Neural cell (in vitro differentiated cells): ENCODE results near the gene WDHD1. TPM values are rescaled to one million over a fixed set of nuclear protein-coding genes. Genes with fewer than 3 reads are reported as not detected.
"Not testable (repeated sequence)": the region's sequence is repeated elsewhere in the genome, so short reads cannot be mapped to it uniquely, and the experiment has no call there.

Experiments
- H2AFZ ChIP-seq: fragments of 200-600, 300-800 bp; sonication (generic), shearing (Covaris generic); 2 replicates; pipeline ENCODE4 v1.6.0; 2014; ENCODE audit warnings: low read depth, mild to moderate bottlenecking, antibody characterized with exemption, low read length, moderate library complexity
- H3F3A ChIP-seq: fragments of 200-600 bp; shearing (Covaris generic); 2 replicates; pipeline ENCODE4 v1.6.1; 2016; ENCODE audit warnings: mild to moderate bottlenecking, moderate library complexity, mixed read lengths, antibody characterized with exemption, low read length; ENCODE audit not compliant: insufficient read depth, poor library complexity, severe bottlenecking
- H3K27ac ChIP-seq: fragments of 200-600, 300-800 bp; sonication (generic), shearing (Covaris generic); 2 replicates; pipeline ENCODE4 v1.5.1; 2014; ENCODE audit warnings: mild to moderate bottlenecking, low read length, moderate library complexity
- H3K27me3 ChIP-seq: fragments of 300-800, 200-600 bp; sonication (generic), shearing (Covaris generic); 2 replicates; pipeline ENCODE4 v1.6.0; 2014; ENCODE audit warnings: mild to moderate bottlenecking, low read depth, low read length, moderate library complexity; ENCODE audit not compliant: insufficient read depth
- H3K36me3 ChIP-seq: fragments of 300-800, 200-600 bp; sonication (generic), shearing (Covaris generic); 2 replicates; pipeline ENCODE4 v1.5.1; 2014; ENCODE audit warnings: mild to moderate bottlenecking, antibody characterized with exemption, low read length, moderate library complexity; ENCODE audit not compliant: insufficient read depth
- H3K4me2 ChIP-seq: fragments of 300-800, 200-600 bp; sonication (generic), shearing (Covaris generic); 2 replicates; pipeline ENCODE4 v1.6.0; 2014; ENCODE audit warnings: mild to moderate bottlenecking, low read length
- H3K4me3 ChIP-seq: fragments of 300-800, 200-600 bp; sonication (generic), shearing (Covaris generic); 2 replicates; pipeline ENCODE4 v1.5.1; 2014; ENCODE audit warnings: mild to moderate bottlenecking, low read length, moderate library complexity
- H3K79me2 ChIP-seq: fragments of 200-600 bp; shearing (Covaris generic); replicated peaks from 2 replicates; pipeline ENCODE4 v1.6.0; 2014; ENCODE audit warnings: mild to moderate bottlenecking, low read length, moderate library complexity; ENCODE audit not compliant: insufficient read depth
- H3K9ac ChIP-seq: fragments of 300-800, 200-600 bp; sonication (generic), shearing (Covaris generic); 2 replicates; pipeline ENCODE4 v1.6.1; 2016; ENCODE audit warnings: mild to moderate bottlenecking, low read length, mixed read lengths
- H3K9me2 ChIP-seq: fragments of 200-600 bp; shearing (Covaris generic); 2 replicates; pipeline ENCODE4 v1.6.1; 2016; ENCODE audit warnings: mild to moderate bottlenecking, low read length, mixed read lengths; ENCODE audit not compliant: insufficient read depth
- H3K9me3 ChIP-seq: fragments of 200-600, 300-800 bp; sonication (generic), shearing (Covaris generic); 2 replicates; pipeline ENCODE4 v1.6.1; 2016; ENCODE audit warnings: mild to moderate bottlenecking, mixed run types, low read length, moderate library complexity, mixed read lengths
- H4K20me1 ChIP-seq: fragments of 200-600 bp; shearing (Covaris generic); 2 replicates; pipeline ENCODE4 v1.6.1; 2016; ENCODE audit warnings: mild to moderate bottlenecking, mixed run types; ENCODE audit not compliant: insufficient read depth
- EP300 ChIP-seq: fragments of 450-650 bp; conservative IDR thresholded peaks from 2 replicates; pipeline ENCODE4 v1.6.1; 2014; ENCODE audit warnings: antibody characterized with exemption, mild to moderate bottlenecking, moderate library complexity; ENCODE audit not compliant: poor library complexity, severe bottlenecking
- EZH2 ChIP-seq: fragments of 200-600, 300-800 bp; shearing (Covaris generic), sonication (generic); IDR thresholded peaks from 2 replicates; pipeline ENCODE4 v1.6.1; 2014; ENCODE audit warnings: antibody characterized with exemption, low read length, borderline replicate concordance, mild to moderate bottlenecking; ENCODE audit not compliant: insufficient read depth, poor library complexity, severe bottlenecking
- MXI1 ChIP-seq: fragments of 450-650 bp; conservative IDR thresholded peaks from 2 replicates; pipeline ENCODE4 v1.6.1; 2014; ENCODE audit warnings: antibody characterized with exemption, mild to moderate bottlenecking; ENCODE audit not compliant: poor library complexity, severe bottlenecking
- POLR2AphosphoS5 ChIP-seq: IDR thresholded peaks from 2 replicates; pipeline ENCODE4 v1.6.1; 2012
- RAD21 ChIP-seq: fragments of 450-650 bp; conservative IDR thresholded peaks from 2 replicates; pipeline ENCODE4 v1.6.1; 2014; ENCODE audit warnings: antibody characterized with exemption, mild to moderate bottlenecking, moderate library complexity
- SMC3 ChIP-seq: fragments of 450-650 bp; conservative IDR thresholded peaks from 2 replicates; pipeline ENCODE4 v1.6.1; 2014; ENCODE audit warnings: antibody characterized with exemption, mild to moderate bottlenecking, moderate library complexity; ENCODE audit not compliant: poor library complexity
- TAF1 ChIP-seq: IDR thresholded peaks from 2 replicates; pipeline ENCODE4 v1.6.1; 2012; ENCODE audit warnings: low read depth
- polyA plus RNA-seq: library from polyadenylated mRNA; depleted of rRNA; stranded (reverse); fragments of >200 nt; gene quantifications from 2 replicates; pipeline ENCODE4 v1.2.3, GENCODE V29; 2014
- TF ChIP-seq, protein P1 (sequence below): fragments of 450-650 bp; IDR thresholded peaks from 2 replicates; pipeline ENCODE4 v1.5.1; 2014; ENCODE audit warnings: antibody characterized with exemption, mild to moderate bottlenecking, moderate library complexity; ENCODE audit not compliant: poor library complexity, severe bottlenecking
- TF ChIP-seq, protein P2 (sequence below): IDR thresholded peaks from 2 replicates; pipeline ENCODE4 v1.6.1; 2012; ENCODE audit warnings: borderline replicate concordance

Gene WDHD1
- polyA plus RNA-seq, 1 donor from 2014 or later = 8.0 TPM

GRCh38 chr14:54967496-54967895, 59.4 kb downstream of the WDHD1 start:
- no peaks in the 10 kb centered on the region for H3K9me2 ChIP-seq
- no peaks in the 10 kb centered on the region for H4K20me1 ChIP-seq
- no peaks in the 10 kb centered on the region for H3K9me3 ChIP-seq
- no peak overlapping the region for H3K4me3 ChIP-seq
- H3K27me3 ChIP-seq = no peaks in the 10 kb centered on the region
- H3K27ac ChIP-seq = no peak overlapping the region
- H3K9ac ChIP-seq = no peak overlapping the region
- H3K79me2 ChIP-seq = no peaks in the 10 kb centered on the region
- no peak overlapping the region for H3K4me2 ChIP-seq
- no peak overlapping the region for H2AFZ ChIP-seq
- no peaks in the 10 kb centered on the region for H3F3A ChIP-seq
- no peaks in the 10 kb centered on the region for H3K36me3 ChIP-seq
- TF ChIP-seq RAD21 (no peak), SMC3 (no peak), EP300 (no peak), POLR2AphosphoS5 (no peak), TAF1 (no peak)
- TF ChIP-seq, protein P1, sequence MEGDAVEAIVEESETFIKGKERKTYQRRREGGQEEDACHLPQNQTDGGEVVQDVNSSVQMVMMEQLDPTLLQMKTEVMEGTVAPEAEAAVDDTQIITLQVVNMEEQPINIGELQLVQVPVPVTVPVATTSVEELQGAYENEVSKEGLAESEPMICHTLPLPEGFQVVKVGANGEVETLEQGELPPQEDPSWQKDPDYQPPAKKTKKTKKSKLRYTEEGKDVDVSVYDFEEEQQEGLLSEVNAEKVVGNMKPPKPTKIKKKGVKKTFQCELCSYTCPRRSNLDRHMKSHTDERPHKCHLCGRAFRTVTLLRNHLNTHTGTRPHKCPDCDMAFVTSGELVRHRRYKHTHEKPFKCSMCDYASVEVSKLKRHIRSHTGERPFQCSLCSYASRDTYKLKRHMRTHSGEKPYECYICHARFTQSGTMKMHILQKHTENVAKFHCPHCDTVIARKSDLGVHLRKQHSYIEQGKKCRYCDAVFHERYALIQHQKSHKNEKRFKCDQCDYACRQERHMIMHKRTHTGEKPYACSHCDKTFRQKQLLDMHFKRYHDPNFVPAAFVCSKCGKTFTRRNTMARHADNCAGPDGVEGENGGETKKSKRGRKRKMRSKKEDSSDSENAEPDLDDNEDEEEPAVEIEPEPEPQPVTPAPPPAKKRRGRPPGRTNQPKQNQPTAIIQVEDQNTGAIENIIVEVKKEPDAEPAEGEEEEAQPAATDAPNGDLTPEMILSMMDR = no peak
- TF ChIP-seq, protein P2, sequence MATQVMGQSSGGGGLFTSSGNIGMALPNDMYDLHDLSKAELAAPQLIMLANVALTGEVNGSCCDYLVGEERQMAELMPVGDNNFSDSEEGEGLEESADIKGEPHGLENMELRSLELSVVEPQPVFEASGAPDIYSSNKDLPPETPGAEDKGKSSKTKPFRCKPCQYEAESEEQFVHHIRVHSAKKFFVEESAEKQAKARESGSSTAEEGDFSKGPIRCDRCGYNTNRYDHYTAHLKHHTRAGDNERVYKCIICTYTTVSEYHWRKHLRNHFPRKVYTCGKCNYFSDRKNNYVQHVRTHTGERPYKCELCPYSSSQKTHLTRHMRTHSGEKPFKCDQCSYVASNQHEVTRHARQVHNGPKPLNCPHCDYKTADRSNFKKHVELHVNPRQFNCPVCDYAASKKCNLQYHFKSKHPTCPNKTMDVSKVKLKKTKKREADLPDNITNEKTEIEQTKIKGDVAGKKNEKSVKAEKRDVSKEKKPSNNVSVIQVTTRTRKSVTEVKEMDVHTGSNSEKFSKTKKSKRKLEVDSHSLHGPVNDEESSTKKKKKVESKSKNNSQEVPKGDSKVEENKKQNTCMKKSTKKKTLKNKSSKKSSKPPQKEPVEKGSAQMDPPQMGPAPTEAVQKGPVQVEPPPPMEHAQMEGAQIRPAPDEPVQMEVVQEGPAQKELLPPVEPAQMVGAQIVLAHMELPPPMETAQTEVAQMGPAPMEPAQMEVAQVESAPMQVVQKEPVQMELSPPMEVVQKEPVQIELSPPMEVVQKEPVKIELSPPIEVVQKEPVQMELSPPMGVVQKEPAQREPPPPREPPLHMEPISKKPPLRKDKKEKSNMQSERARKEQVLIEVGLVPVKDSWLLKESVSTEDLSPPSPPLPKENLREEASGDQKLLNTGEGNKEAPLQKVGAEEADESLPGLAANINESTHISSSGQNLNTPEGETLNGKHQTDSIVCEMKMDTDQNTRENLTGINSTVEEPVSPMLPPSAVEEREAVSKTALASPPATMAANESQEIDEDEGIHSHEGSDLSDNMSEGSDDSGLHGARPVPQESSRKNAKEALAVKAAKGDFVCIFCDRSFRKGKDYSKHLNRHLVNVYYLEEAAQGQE = no peak

DNA sequence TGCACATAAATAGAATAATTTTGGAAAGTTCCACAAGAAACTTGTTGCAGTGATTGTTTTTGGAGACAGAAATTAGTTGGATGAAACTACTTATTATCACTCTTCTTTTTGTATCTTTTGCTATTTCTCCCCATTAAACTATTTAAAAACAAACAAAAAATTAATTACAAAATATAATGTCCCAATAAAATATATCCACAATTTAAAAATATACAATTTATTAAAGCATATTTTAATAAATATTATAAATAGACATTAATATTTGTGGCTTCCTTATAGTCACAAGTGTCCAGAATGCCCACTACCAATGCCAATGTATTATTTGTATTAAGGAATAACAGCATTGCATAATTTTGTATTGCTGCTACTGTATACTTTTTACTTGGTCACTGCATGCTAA, 71.8 kb downstream of the WDHD1 start:
- Histone ChIP-seq H3K27ac (no peak overlapping the region), H3K9me2 (no peaks in the 10 kb centered on the region), H2AFZ (no peak overlapping the region), H3K27me3 (no peaks in the 10 kb centered on the region), H3K4me3 (no peak overlapping the region), H3K9ac (no peak overlapping the region), H4K20me1 (no peaks in the 10 kb centered on the region), H3K4me2 (no peak overlapping the region), H3K79me2 (no peaks in the 10 kb centered on the region), H3F3A (no peaks in the 10 kb centered on the region), H3K9me3 (no peaks in the 10 kb centered on the region), H3K36me3 (no peaks in the 10 kb centered on the region)
- TF ChIP-seq, protein P1 = no peak
- TF ChIP-seq RAD21 = no peak
- TF ChIP-seq SMC3 = no peak
- no peak for TF ChIP-seq TAF1
- TF ChIP-seq MXI1 = no peak
- TF ChIP-seq EZH2 = no peak

GRCh38 chr14:54953609-54954008, 73.3 kb downstream of the WDHD1 start:
- H3K4me2 ChIP-seq, H3K4me3 ChIP-seq, H3K9ac ChIP-seq, H3K27me3 ChIP-seq, H3K9me2 ChIP-seq, H3K36me3 ChIP-seq, H4K20me1 ChIP-seq, H3K79me2 ChIP-seq, H3K27ac ChIP-seq, H2AFZ ChIP-seq, H3K9me3 ChIP-seq, H3F3A ChIP-seq: not testable (repeated sequence)

DNA sequence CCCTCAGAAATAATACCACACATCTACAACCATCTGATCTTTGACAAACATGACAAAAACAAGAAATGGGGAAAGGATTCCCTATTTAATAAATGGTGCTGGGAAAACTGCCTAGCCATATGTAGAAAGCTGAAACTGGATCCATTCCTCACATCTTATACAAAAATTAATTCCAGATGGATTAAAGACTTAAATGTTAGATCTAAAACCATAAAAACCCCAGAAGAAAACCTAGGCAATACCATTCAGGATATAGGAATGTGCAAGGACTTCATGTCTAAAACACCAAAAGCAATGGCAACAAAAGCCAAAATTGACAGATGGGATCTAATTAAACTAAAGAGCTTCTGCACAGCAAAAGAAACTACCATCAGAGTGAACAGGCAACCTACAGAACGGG, 74.1 kb downstream of the WDHD1 start:
- not testable (repeated sequence) for H3K9me3 ChIP-seq, H3K27ac ChIP-seq, H3K27me3 ChIP-seq, H3K4me3 ChIP-seq, H2AFZ ChIP-seq, H3F3A ChIP-seq, H4K20me1 ChIP-seq, H3K9me2 ChIP-seq, H3K9ac ChIP-seq, H3K79me2 ChIP-seq, H3K36me3 ChIP-seq, H3K4me2 ChIP-seq
